Activated CD8-positive, alpha-beta memory T cell treated with anti-CD3 and anti-CD28 coated beads, Interleukin-2, amount 50 U/mL, for 24 hours (primary cell): ENCODE measurements around the gene COMT.

ENCODE experiments used
- DNase-seq: peaks from one replicate; pipeline ENCODE4 v3.0.0-alpha.2; 2020; ENCODE audit errors: extremely low read depth

The COMT gene

GRCh38 chr22:19993926-19994325 is 52.4 kb downstream of the COMT start:
- DNase-seq, result no peak

GRCh38 chr22:19994851-19995610 is 53.5 kb downstream of the COMT start:
- no peak for DNase-seq

GRCh38 chr22:19995611-19996339 is 54.2 kb downstream of the COMT start:
- DNase-seq, result no peak

- no peak for DNase-seq
Observed at GRCh38 chr22:19996694-19997384, 55.3 kb downstream of the COMT start.

- no peak for DNase-seq
Observed at GRCh38 chr22:19997561-19998231, 56.1 kb downstream of the COMT start.

GRCh38 chr22:19998232-19998951 is 56.8 kb downstream of the COMT start:
- DNase-seq, result no peak

GRCh38 chr22:19998991-19999820 is 57.6 kb downstream of the COMT start:
- DNase-seq, result no peak

GRCh38 chr22:20000246-20001081 is 58.9 kb downstream of the COMT start:
- DNase-seq, result no peak

GRCh38 chr22:20001082-20001638 is 59.6 kb downstream of the COMT start:
- DNase-seq, result no peak

GRCh38 chr22:20002128-20002527 is 60.6 kb downstream of the COMT start:
- DNase-seq, result no peak

- DNase-seq, result no peak
Observed at GRCh38 chr22:20002636-20003035, 61.1 kb downstream of the COMT start.

- DNase-seq, result no peak
Observed at GRCh38 chr22:20003304-20003703, 61.7 kb downstream of the COMT start.

GRCh38 chr22:20004464-20004863 is 62.9 kb downstream of the COMT start:
- DNase-seq, result no peak

GRCh38 chr22:20008221-20008995 is 66.8 kb downstream of the COMT start:
- no peak for DNase-seq

- no peak for DNase-seq
Observed at GRCh38 chr22:20009018-20009491, 67.5 kb downstream of the COMT start.

- no peak for DNase-seq
Observed at GRCh38 chr22:20009582-20010306, 68.2 kb downstream of the COMT start.

- DNase-seq, result no peak
Observed at GRCh38 chr22:20010307-20011122, 68.9 kb downstream of the COMT start.
